Muscle layer of colon (tissue), 2 donors: ENCODE measurements around the gene TM6SF1.
"Not testable (repeated sequence)": the region's sequence is repeated elsewhere in the genome, so short reads cannot be mapped to it uniquely, and the experiment has no call there.

Source experiments
- H3K27ac ChIP-seq: one replicate; pipeline ENCODE4 v1.7.0; 2013; ENCODE audit warnings: low read depth, mild to moderate bottlenecking, low read length, moderate library complexity
- H3K27me3 ChIP-seq, 2 donors: one replicate each; pipeline ENCODE4 v1.7.0; 2013; ENCODE audit warnings: low read length in 2 of 2, mild to moderate bottlenecking in 2 of 2; ENCODE audit not compliant: insufficient read depth in 2 of 2, control insufficient read depth in 1 of 2
- H3K36me3 ChIP-seq: one replicate; pipeline ENCODE4 v1.7.0; 2013; ENCODE audit warnings: mild to moderate bottlenecking, low read length; ENCODE audit not compliant: insufficient read depth
- H3K4me1 ChIP-seq: one replicate; pipeline ENCODE4 v1.7.0; 2013; ENCODE audit warnings: mild to moderate bottlenecking, low read length; ENCODE audit not compliant: insufficient read depth
- H3K4me3 ChIP-seq, 2 donors: one replicate each; pipeline ENCODE4 v1.7.0; 2013; ENCODE audit warnings: low read length in 2 of 2, low read depth in 1 of 2, mild to moderate bottlenecking in 1 of 2, moderate library complexity in 1 of 2
- H3K9ac ChIP-seq: one replicate; pipeline ENCODE4 v1.7.0; 2013; ENCODE audit warnings: low read length
- H3K9me3 ChIP-seq: one replicate; pipeline ENCODE4 v1.7.0; 2013; ENCODE audit warnings: mild to moderate bottlenecking, low read length
- donor health status: abdominal sarcoma.
- donor health status: Adenocarcinoma of cecum.

The TM6SF1 gene

DNA sequence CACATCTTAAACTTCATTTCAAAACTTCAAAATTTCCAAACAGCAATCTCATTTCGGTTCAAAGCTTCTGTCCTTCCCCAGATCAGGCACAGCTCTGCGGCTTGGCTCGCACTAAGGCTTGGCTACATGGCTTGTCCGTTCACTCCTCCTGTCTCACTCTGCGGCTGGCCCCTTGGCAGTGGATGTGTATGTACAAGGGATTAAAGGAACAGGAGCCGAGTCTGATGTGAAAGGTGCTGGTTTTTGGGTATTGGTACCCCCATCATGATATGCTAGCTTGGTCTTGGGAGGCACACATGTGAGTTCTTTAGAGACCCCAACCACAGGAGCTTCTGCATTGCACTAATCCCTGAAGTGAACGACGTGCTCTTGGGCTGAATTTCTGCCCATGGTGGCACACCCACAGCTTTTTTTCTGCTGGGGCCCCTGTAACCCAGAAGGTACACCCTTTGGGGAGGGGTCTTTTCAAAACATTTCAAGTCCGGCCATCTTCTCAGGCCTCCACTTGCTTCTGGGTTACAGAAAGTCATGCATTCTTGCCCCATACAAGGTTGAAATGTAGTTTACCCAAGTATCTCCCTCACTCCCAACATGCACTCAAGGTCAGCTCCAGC is 12.6 kb downstream of the TM6SF1 start:
- H3K9me3 ChIP-seq, result no peaks in the 10 kb centered on the region
- H3K4me1 ChIP-seq, result no peaks in the 10 kb centered on the region
- no peak overlapping the region for H3K4me3 ChIP-seq
- no peaks in the 10 kb centered on the region for H3K27me3 ChIP-seq
- no peaks in the 10 kb centered on the region for H3K36me3 ChIP-seq
- H3K27ac ChIP-seq, result no peak overlapping the region
- H3K9ac ChIP-seq, result no peak overlapping the region

DNA sequence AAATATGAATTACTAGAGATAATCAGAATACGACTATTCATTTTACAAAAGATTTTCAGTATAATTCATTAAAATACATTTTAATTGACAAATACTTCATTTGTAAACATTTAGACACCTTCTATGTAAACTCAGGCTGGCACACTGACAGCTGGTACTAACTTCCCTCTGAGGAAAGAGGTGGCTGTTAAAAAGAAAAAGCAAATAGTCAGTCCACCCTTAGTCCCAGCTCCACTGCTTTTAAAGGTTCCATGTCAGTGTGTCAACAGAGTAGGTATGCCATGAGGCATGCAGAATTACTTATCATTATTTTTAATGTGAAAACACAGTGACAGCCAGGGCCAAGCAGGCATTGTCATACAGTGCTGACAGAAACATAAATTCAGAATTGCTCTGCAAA is 16.1 kb downstream of the TM6SF1 start:
- no peaks in the 10 kb centered on the region for H3K9me3 ChIP-seq
- no peaks in the 10 kb centered on the region for H3K27me3 ChIP-seq
- H3K9ac ChIP-seq, result no peak overlapping the region
- H3K36me3 ChIP-seq, result no peaks in the 10 kb centered on the region
- no peak overlapping the region for H3K4me3 ChIP-seq
- no peak overlapping the region for H3K27ac ChIP-seq
- H3K4me1 ChIP-seq, result no peaks in the 10 kb centered on the region

DNA sequence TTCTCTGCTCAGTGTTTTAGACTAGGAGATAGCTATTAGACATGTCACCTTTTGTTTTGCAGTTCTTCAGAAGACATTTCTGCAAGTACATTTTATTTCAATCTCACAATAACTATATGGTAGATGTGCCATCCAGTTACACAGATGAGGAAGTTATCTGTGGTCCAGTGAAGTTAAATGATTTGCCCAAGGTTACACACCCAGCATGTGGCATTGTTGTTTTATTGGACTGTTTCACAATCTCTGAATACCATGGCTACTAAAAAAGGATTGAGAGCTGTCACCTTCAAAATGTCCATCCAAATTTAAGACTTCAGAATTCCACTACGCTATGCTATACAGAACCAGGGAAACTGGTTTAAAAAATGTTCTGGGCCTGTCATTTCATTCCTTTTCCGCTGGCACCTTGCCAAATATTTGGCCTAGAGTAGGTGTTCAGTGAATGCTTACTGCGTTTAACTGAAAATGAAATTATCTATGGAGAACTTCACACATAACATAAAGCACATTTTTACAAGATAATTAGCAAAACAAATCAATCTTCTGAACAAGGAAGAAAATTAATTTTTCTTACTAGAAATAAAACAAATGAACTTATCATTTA is 20.2 kb downstream of the TM6SF1 start:
- Histone ChIP-seq H3K4me1 (no peaks in the 10 kb centered on the region), H3K9ac (no peak overlapping the region), H3K27me3 (no peaks in the 10 kb centered on the region), H3K27ac (no peak overlapping the region), H3K9me3 (no peaks in the 10 kb centered on the region), H3K36me3 (peaks cover 8% of the 10 kb centered on the region), H3K4me3 (no peak overlapping the region)

DNA sequence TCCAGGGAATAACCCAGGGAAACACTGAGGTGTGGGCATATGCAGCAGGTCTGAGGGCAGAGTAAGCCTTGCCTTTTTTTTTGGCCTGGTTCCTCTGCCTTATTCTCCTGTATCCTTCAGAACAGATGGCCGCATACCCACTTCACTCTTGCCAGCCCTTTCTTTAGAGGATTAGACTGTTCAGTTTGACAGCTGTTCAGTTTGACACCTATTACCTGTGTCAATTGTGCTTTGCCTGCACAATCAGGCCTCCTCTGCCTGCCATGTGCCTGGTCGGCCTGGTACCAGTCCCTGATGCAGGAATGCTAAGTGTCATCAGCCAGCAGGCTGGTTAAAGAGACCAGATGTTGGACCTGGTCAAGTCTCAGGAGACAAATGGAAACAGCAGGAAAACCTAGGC is 22.3 kb downstream of the TM6SF1 start:
- H3K9ac ChIP-seq, result no peak overlapping the region
- no peak overlapping the region for H3K4me3 ChIP-seq
- H3K27me3 ChIP-seq, result no peaks in the 10 kb centered on the region
- H3K36me3 ChIP-seq, result peaks cover 8% of the 10 kb centered on the region
- no peak overlapping the region for H3K27ac ChIP-seq
- no peaks in the 10 kb centered on the region for H3K4me1 ChIP-seq
- no peaks in the 10 kb centered on the region for H3K9me3 ChIP-seq

DNA sequence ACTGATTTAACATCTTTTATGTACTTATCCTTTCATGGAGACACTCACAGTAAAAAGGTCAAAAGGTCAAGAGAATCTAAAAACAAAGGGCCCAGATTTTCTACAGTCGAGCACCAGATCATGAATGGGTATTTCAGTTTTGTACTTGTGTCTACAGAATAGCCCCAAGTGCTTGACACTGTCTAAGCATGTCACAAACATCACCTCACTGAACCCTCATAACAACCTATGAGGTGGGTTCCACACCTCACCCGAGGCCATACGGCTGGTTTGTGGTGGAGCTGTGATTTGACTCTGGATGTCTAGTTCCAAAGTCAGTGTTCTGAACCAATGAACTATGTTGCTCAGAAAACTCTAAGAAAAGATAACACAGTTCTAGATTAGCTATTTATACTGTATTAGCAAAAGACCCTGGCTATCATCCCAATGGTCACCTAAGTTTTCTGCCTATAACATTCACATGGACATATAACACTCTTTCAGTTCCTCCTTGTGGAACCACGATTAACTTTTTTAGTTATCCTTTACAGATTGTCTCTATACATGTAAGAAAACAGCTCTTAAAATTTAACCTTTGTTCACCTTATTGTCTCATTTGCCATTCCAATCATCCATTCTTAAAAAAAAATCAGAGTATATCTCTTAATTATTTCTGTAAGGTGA is 25.5 kb downstream of the TM6SF1 start:
- Histone ChIP-seq H3K36me3 (peaks cover 8% of the 10 kb centered on the region), H3K27me3 (no peaks in the 10 kb centered on the region), H3K9me3 (no peaks in the 10 kb centered on the region), H3K4me1 (no peaks in the 10 kb centered on the region), H3K27ac (no peak overlapping the region), H3K9ac (no peak overlapping the region), H3K4me3 (no peak overlapping the region)

DNA sequence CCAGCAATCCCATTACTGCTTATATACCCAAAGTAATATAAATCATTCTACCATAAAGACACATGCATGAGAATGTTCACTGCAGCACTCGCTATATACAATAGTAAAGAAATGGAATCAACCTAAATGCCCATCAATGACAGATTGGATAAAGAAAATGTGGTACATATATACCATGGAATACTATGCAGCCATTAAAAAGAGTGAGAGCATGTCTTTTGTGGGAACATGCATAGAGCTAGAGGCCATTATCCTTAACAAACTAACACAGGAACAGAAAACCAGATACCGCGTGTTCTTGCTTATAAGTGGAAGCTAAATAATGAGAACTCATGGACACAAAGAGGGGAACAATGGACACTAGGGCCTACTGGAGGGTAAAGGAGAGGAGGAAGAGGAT is 34.7 kb downstream of the TM6SF1 start:
- not testable (repeated sequence) for H3K9ac ChIP-seq, H3K4me3 ChIP-seq, H3K27ac ChIP-seq, H3K27me3 ChIP-seq, H3K9me3 ChIP-seq, H3K4me1 ChIP-seq
- peaks cover 29% of the 10 kb centered on the region for H3K36me3 ChIP-seq

DNA sequence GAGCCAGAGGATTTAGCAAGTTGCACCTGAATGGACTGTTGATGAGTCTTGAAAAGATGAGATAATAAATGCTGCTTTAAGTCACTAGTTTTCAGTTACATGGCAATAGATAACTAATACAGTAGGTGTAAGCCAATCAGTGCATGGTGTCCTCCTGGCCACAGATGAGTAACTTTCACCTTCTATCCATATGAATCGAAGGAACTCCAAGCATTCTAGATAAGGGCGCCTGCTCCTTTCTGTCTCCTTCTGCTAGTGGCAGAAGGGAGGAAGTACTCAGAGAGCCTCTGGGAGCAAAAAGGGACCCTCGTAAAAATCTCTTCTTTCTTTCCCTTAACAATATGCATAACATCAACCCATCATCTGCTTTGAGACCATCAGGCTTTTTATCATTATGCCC is 37.3 kb downstream of the TM6SF1 start:
- Histone ChIP-seq H3K9ac (no peak overlapping the region), H3K27ac (no peak overlapping the region), H3K9me3 (no peaks in the 10 kb centered on the region), H3K4me3 (no peak overlapping the region), H3K4me1 (no peaks in the 10 kb centered on the region), H3K27me3 (no peaks in the 10 kb centered on the region), H3K36me3 (peaks cover 38% of the 10 kb centered on the region)

DNA sequence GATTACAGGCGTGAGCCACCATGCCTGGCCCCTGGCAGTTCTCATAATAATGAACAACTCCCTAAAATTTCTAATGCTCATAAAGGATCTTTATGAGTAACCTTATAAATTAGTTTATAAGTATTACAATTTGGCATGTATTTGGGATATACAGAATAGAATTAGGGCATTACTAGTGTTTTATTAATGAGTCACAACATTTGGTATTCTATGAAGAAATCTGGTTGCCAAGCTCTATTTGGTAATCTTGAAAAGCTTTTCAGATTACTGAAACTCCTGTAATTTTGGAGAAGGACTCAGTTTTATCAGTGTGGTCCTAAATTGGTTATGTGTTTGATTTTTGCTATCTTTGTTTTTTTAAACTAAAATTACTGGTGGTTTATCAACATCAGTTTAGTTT is 45.8 kb downstream of the TM6SF1 start:
- Histone ChIP-seq H3K27me3 (no peaks in the 10 kb centered on the region), H3K9me3 (no peaks in the 10 kb centered on the region), H3K4me1 (no peaks in the 10 kb centered on the region), H3K4me3 (no peak overlapping the region), H3K9ac (no peak overlapping the region), H3K36me3 (peaks cover 29% of the 10 kb centered on the region), H3K27ac (no peak overlapping the region)

DNA sequence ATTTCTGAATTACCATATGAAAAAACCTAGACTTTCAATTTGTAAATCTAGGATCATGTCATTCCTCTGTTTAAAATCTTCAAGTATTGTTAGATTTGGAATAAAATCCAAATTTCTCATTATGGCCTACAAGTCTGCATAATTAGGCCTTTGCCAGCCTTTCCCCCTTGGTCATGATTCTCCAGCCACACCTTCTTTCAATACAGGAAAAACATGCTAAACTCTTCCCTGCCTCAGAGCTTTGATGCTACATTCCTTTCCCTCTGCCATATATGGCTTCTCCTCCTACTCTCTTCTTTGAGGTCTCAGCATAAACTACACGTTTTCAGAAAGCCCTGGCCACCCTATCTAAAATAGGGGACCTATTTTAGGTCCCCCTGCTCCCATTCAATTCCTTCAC is 48.5 kb downstream of the TM6SF1 start:
- Histone ChIP-seq H3K4me1 (no peaks in the 10 kb centered on the region), H3K27ac (no peak overlapping the region), H3K27me3 (no peaks in the 10 kb centered on the region), H3K36me3 (peaks cover 11% of the 10 kb centered on the region), H3K9me3 (no peaks in the 10 kb centered on the region), H3K9ac (no peak overlapping the region), H3K4me3 (no peak overlapping the region)

DNA sequence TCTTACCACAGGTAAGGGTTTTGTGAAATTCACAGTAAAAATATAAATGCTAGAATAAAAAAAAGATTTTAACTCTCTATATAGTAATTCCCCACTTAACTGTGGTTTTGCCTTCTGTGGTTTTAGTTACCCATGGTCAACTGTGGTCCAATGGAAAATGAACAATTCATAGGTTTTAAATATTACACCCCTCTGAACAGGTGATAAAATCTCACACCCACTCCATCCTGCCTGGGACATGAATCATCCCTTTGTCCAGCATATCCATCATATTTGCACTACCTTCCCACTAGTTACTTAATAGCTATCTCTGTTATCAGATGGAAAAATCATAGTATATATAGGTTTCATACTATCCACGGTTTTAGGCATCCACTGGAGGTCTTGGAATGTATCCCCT is 50.9 kb downstream of the TM6SF1 start:
- Histone ChIP-seq H3K9ac (no peak overlapping the region), H3K4me3 (no peak overlapping the region), H3K4me1 (no peaks in the 10 kb centered on the region), H3K36me3 (peaks cover 11% of the 10 kb centered on the region), H3K27ac (no peak overlapping the region), H3K27me3 (no peaks in the 10 kb centered on the region), H3K9me3 (no peaks in the 10 kb centered on the region)

DNA sequence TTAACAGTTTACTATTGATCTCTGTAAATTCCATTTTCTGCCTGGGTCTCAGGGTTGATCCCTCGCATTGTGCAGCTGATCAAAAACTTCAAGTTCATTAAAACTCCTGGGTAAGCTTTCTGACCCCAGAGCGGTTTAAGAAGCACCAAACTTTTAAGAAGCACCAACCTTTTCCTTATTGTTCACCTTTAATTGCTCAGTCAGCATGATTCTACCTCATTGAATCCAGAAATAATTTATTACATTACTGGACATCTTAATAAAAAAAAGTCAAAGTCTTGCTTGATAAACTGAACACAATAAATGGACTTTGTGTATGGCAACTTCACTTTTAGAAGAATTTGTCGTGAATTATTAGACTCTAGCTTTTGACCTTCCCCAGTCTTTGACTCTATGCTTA is 53.3 kb downstream of the TM6SF1 start:
- no peaks in the 10 kb centered on the region for H3K27me3 ChIP-seq
- H3K9me3 ChIP-seq, result no peaks in the 10 kb centered on the region
- no peak overlapping the region for H3K9ac ChIP-seq
- H3K36me3 ChIP-seq, result peaks cover 8% of the 10 kb centered on the region
- no peak overlapping the region for H3K4me3 ChIP-seq
- no peak overlapping the region for H3K27ac ChIP-seq
- no peaks in the 10 kb centered on the region for H3K4me1 ChIP-seq

DNA sequence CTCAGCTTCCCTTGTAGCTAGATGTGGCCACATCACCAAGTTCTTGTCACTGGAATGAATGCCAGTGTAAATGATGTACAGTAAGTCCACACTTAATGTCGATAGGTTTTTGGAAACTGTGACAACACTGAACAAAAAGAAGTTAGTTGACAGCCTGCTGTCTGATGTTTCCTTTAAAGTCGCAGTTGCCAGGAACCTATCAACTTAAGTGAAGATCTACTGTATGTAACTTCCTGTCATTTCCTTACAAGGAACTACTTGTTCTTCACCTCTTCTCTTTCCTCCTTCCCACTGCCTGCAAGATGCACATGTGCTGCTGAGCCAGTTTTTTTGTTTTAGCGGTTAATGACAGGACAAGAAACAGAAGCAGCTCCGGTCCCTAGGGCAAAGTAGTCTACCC is 55.6 kb downstream of the TM6SF1 start:
- Histone ChIP-seq H3K9me3 (no peaks in the 10 kb centered on the region), H3K4me3 (no peak overlapping the region), H3K36me3 (no peaks in the 10 kb centered on the region), H3K27me3 (no peaks in the 10 kb centered on the region), H3K27ac (no peak overlapping the region), H3K9ac (no peak overlapping the region), H3K4me1 (no peaks in the 10 kb centered on the region)
